T-cell (primary cell): Measurements from ENCODE around the gene CHML. TPM values are rescaled to one million over a fixed set of nuclear protein-coding genes. Genes with fewer than 3 reads are reported as not detected.

Experiments
- ATAC-seq, 4 experiments: fragments of 200-7000 bp in 3 of 4; fragments of 150-1000 bp in 1 of 4; cut with Tn5 transposase; replicated peaks in 1 of 4; 1 replicate in 3 of 4; 2 replicates in 1 of 4; pipeline ENCODE4 v1.10.0; 2021; ENCODE audit warnings: moderate library complexity in 3 of 4, mild to moderate bottlenecking in 2 of 4, moderate number of reproducible peaks in 1 of 4
- CTCF ChIA-PET, 2 donors: fragments of 300-600 bp; sonication (Branson Sonifier 250); formaldehyde crosslinking; loops; one replicate each; lab custom pipeline; 2022; ENCODE audit warnings: antibody characterized with exemption in 2 of 2; lab: Charles Lee
- POLR2A ChIA-PET, 2 donors: fragments of 300-600 bp; sonication (Branson Sonifier 250); formaldehyde crosslinking; loops; one replicate each; lab custom pipeline; 2022; ENCODE audit warnings: antibody characterized with exemption in 2 of 2; lab: Charles Lee
- DNase-seq, 35 experiments: peaks; one replicate each; pipeline versions ENCODE4 v3.0.0 to v3.0.0-alpha.2; 2013 to 2023
- H3K27ac ChIP-seq: one replicate; pipeline ENCODE4 v1.5.1; 2013; ENCODE audit warnings: low read length
- H3K27me3 ChIP-seq, 2 experiments: replicated peaks in 1 of 2; 1 replicate in 1 of 2; 2 replicates in 1 of 2; pipeline versions ENCODE4 v1.6.1 to v1.7.0; 2013; ENCODE audit warnings: low read length in 1 of 2, mixed read lengths in 1 of 2; ENCODE audit not compliant: control insufficient read depth in 2 of 2, insufficient read depth in 2 of 2; ENCODE audit errors: extremely low read depth in 1 of 2
- H3K36me3 ChIP-seq, 2 donors: 1 replicate in 1 of 2; 2 replicates in 1 of 2; pipeline versions ENCODE4 v1.6.1 to v1.7.0; 2013; ENCODE audit warnings: low read length in 1 of 2; ENCODE audit not compliant: control insufficient read depth in 2 of 2, insufficient read depth in 1 of 2; ENCODE audit errors: extremely low read depth in 1 of 2
- H3K4me1 ChIP-seq, 2 experiments: 1 replicate in 1 of 2; 2 replicates in 1 of 2; pipeline versions ENCODE4 v1.6.1 to v1.7.0; 2013; ENCODE audit warnings: low read length in 2 of 2, mixed read lengths in 1 of 2; ENCODE audit not compliant: insufficient read depth in 2 of 2, control insufficient read depth in 1 of 2; ENCODE audit errors: extremely low read depth in 1 of 2
- H3K4me3 ChIP-seq, 2 donors: 1 replicate in 1 of 2; 2 replicates in 1 of 2; pipeline versions ENCODE4 v1.5.1 to v1.7.0; 2013; ENCODE audit warnings: mild to moderate bottlenecking in 2 of 2, low read length in 1 of 2, moderate library complexity in 1 of 2; ENCODE audit not compliant: control insufficient read depth in 1 of 2; ENCODE audit errors: extremely low read depth in 1 of 2
- H3K9me3 ChIP-seq: 2 replicates; pipeline ENCODE4 v1.7.0; 2013
- H3K27ac Mint-ChIP-seq, 2 donors: one replicate each; pipeline ENCODE4 v1.8.0; 2020 to 2021; ENCODE audit warnings: mild to moderate bottlenecking in 2 of 2, mixed read lengths in 2 of 2
- H3K27me3 Mint-ChIP-seq, 2 donors: one replicate each; pipeline ENCODE4 v1.8.0; 2021 to 2022; ENCODE audit warnings: mixed read lengths in 2 of 2
- H3K36me3 Mint-ChIP-seq: one replicate; pipeline ENCODE4 v1.8.0; 2021; ENCODE audit warnings: mixed read lengths
- H3K4me1 Mint-ChIP-seq, 3 donors: one replicate each; pipeline ENCODE4 v1.8.0; 2020 to 2022; ENCODE audit warnings: mixed read lengths in 3 of 3, mild to moderate bottlenecking in 1 of 3
- H3K4me3 Mint-ChIP-seq, 3 donors: one replicate each; pipeline ENCODE4 v1.8.0; 2020 to 2022; ENCODE audit warnings: mild to moderate bottlenecking in 3 of 3, mixed read lengths in 3 of 3, moderate library complexity in 3 of 3
- H3K9me3 Mint-ChIP-seq, 3 donors: one replicate each; pipeline ENCODE4 v1.8.0; 2020 to 2022; ENCODE audit warnings: mixed read lengths in 3 of 3
- WGBS: methylation state at CpG from one replicate; pipeline ENCODE4 v1.1.5; 2013; ENCODE audit warnings: missing lambda C conversion rate; ENCODE audit not compliant: insufficient coverage; 5-methylcytosine and 5-hydroxymethylcytosine counted together
- total RNA-seq, 35 experiments: library from RNA in 6 of 35; stranded (reverse) in 6 of 35; fragments of 120-200 nt in 1 of 35; gene quantifications; one replicate each; pipeline versions ENCODE4 v1.2.1 to v1.2.4 and lab custom pipeline; 2013 to 2026

CHML gene
- total RNA-seq, 5 donors from 2014 or later (not counting 1 experiment from before 2014, with no cell fraction given): 6.5 to 15.8 (median 12.4) TPM

- Histone ChIP-seq H3K36me3 (no peaks in the 10 kb centered on the region), H3K27me3 (no peaks in the 10 kb centered on the region), H3K4me3 (no peak overlapping the region), H3K9me3 (no peaks in the 10 kb centered on the region), H3K4me1 (peaks cover 4 to 18% of the 10 kb centered on the region in 2 experiments), H3K27ac (no peak overlapping the region)
- POLR2A ChIA-PET: no interaction called here
- Mint-ChIP-seq H3K36me3 (peaks cover 29% of the 10 kb centered on the region), H3K4me1 (peaks cover 30 to 50% (median 42%) of the 10 kb centered on the region in 3 donors), H3K27ac (no peak overlapping the region), H3K27me3 (no peaks in the 10 kb centered on the region), H3K4me3 (no peak overlapping the region), H3K9me3 (no peaks in the 10 kb centered on the region)
- DNase-seq (no peak), ATAC-seq (no peak)
- CTCF ChIA-PET: interaction anchor here (0.6 to 2.0 kb wide), 3 partner anchors 22 to 160 kb away, joined by 3 to 9 read pairs (median 4); no protein-coding TSS in a partner anchor
- no CpG with 5 or more reads among the region's 3 CpGs for WGBS
These were observed 7.2 kb downstream of the CHML start for GRCh38 chr1:241632987-241633386.

DNA sequence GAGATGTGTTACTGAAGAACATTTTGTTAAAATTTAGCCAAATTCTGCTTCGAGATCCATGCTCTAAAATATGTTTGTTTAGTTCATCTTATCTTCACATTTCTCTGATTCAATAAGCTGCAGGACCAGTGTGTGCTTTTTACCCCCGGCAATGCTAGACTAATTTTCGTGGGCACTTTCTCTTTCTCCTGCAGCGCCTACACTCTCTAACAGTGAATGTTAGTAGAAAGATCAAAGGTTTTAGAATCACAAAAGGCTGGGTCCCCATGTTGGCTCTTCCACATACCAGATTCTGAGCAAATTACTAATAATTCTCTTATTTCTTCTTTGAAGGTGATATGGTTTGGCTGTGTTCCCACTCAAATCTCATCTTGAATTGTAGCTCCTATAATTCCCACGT, 8.5 kb downstream of the CHML start:
- Histone ChIP-seq H3K9me3 (no peaks in the 10 kb centered on the region), H3K4me1 (peaks cover 7 to 15% of the 10 kb centered on the region in 2 experiments), H3K4me3 (no peak overlapping the region), H3K36me3 (no peaks in the 10 kb centered on the region), H3K27me3 (no peaks in the 10 kb centered on the region), H3K27ac (no peak overlapping the region)
- H3K27me3 Mint-ChIP-seq: no peaks in the 10 kb centered on the region
- ChIA-PET CTCF (interaction anchor here (0.6 to 0.7 kb wide), 2 partner anchors 49 to 101 kb away, joined by 3 to 6 read pairs; no protein-coding TSS in a partner anchor), POLR2A (no interaction called here)
- H3K36me3 Mint-ChIP-seq: peaks cover 26% of the 10 kb centered on the region
- no CpG with 5 or more reads among the region's 5 CpGs for WGBS
- H3K4me3 Mint-ChIP-seq: peak overlapping the region in 2 of 3 donors; percentile 1 to 35
- peak overlapping the region in 1 of 2 donors; percentile 41 for H3K27ac Mint-ChIP-seq
- H3K9me3 Mint-ChIP-seq: no peaks in the 10 kb centered on the region
- no peak for DNase-seq
- H3K4me1 Mint-ChIP-seq: peaks cover 26 to 45% (median 36%) of the 10 kb centered on the region in 3 donors
- ATAC-seq: peak in 1 of 4 experiments; percentile 30

- H3K4me3 ChIP-seq: no peak overlapping the region
- no peaks in the 10 kb centered on the region for H3K27me3 ChIP-seq
- peaks cover 25 to 40% (median 33%) of the 10 kb centered on the region in 3 donors for H3K4me1 Mint-ChIP-seq
- no peaks in the 10 kb centered on the region for H3K9me3 ChIP-seq
- WGBS: no CpG with 5 or more reads among the region's 2 CpGs
- H3K9me3 Mint-ChIP-seq: no peaks in the 10 kb centered on the region
- ChIA-PET CTCF (no interaction called here), POLR2A (no interaction called here)
- H3K27ac ChIP-seq: no peak overlapping the region
- peaks cover 7 to 14% of the 10 kb centered on the region in 2 experiments for H3K4me1 ChIP-seq
- peaks cover 26% of the 10 kb centered on the region for H3K36me3 Mint-ChIP-seq
- no peak for ATAC-seq
- H3K27ac Mint-ChIP-seq: no peak overlapping the region
- H3K4me3 Mint-ChIP-seq: no peak overlapping the region
- H3K36me3 ChIP-seq: no peaks in the 10 kb centered on the region
- H3K27me3 Mint-ChIP-seq: no peaks in the 10 kb centered on the region
- DNase-seq: no peak
These were observed 9.3 kb downstream of the CHML start for GRCh38 chr1:241630899-241631298.

GRCh38 chr1:241630476-241630875, 9.7 kb downstream of the CHML start:
- Mint-ChIP-seq H3K36me3 (peaks cover 23% of the 10 kb centered on the region), H3K27ac (no peak overlapping the region), H3K4me3 (no peak overlapping the region), H3K4me1 (peaks cover 25 to 40% (median 31%) of the 10 kb centered on the region in 3 donors), H3K27me3 (no peaks in the 10 kb centered on the region), H3K9me3 (no peaks in the 10 kb centered on the region)
- no peaks in the 10 kb centered on the region for H3K36me3 ChIP-seq
- ChIA-PET POLR2A (no interaction called here), CTCF (interaction anchor here in 1 of 2 donors (1.0 to 1.9 kb wide), 2 partner anchors 20 to 33 kb away, joined by 3 to 13 read pairs; no protein-coding TSS in a partner anchor)
- H3K4me1 ChIP-seq: peaks cover 7 to 12% of the 10 kb centered on the region in 2 experiments
- no CpG with 5 or more reads among the region's 1 CpG for WGBS
- H3K27me3 ChIP-seq: no peaks in the 10 kb centered on the region
- no peaks in the 10 kb centered on the region for H3K9me3 ChIP-seq
- DNase-seq (no peak), ATAC-seq (no peak)
- no peak overlapping the region for H3K27ac ChIP-seq
- H3K4me3 ChIP-seq: no peak overlapping the region

DNA sequence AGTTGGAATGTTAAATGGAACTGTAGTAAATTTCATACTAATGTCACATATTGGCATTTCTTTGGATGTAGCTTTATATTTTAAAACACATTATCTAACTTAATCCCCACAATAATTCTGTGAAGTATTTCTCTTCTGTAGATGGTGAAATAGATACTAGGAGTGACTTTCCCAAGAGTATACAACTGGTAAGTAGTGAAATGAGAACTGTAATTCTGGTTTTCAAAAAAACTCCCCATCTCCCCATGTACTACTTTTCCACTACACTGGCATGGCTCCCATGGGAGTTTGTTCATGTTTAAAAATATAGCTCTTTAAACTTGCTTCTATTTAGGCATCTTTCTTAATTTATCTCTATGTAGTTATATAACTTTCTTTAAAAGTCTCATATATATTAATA, 10.2 kb downstream of the CHML start:
- Histone ChIP-seq H3K4me1 (peaks cover 7 to 12% of the 10 kb centered on the region in 2 experiments), H3K27me3 (no peaks in the 10 kb centered on the region), H3K4me3 (no peak overlapping the region), H3K36me3 (no peaks in the 10 kb centered on the region), H3K27ac (no peak overlapping the region), H3K9me3 (no peaks in the 10 kb centered on the region)
- Mint-ChIP-seq H3K36me3 (peaks cover 18% of the 10 kb centered on the region), H3K4me1 (peaks cover 24 to 40% (median 26%) of the 10 kb centered on the region in 3 donors), H3K4me3 (no peak overlapping the region), H3K27me3 (no peaks in the 10 kb centered on the region), H3K9me3 (no peaks in the 10 kb centered on the region), H3K27ac (no peak overlapping the region)
- DNase-seq (no peak), ATAC-seq (no peak)
- ChIA-PET CTCF (interaction anchor here in 1 of 2 donors (1.0 to 1.9 kb wide), 2 partner anchors 19 to 33 kb away, joined by 3 to 13 read pairs; no protein-coding TSS in a partner anchor), POLR2A (no interaction called here)

DNA sequence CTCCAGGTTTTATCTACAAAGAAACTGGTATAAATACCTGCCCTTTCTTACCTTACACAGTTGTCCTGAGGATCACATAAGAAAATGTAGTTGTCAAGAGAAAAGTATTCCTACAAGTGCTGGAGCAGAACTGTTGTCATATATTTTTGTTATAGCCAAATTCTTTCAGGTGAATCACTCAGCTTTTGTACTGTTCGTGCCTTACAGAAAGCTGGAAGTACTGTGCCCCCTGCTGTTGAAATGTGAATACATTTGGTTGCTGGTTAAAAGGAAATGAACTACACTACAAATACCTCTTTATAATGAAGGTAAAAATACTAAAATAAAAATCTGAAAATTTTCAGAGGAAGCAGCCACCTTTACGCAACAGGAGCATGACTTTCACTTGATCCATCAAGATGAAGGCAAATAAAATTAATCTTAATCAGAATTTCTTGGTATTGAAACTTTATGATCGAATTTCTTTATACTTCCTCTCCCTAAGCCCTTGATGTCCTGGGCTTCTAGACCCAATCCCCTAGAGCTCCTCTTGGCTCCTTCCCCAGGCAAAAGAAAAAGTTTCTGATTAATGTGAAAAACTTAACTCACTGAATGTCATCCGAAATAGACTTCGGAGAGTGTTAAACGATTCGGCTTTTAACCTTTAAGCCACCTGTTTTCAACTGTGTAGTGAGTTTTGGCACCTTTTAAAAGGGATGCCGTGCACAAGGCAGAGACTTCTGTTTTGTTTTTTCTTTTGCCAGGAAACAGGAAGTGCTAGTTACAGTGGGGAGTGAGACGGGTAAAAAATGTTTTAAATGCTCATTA, 12.5 kb downstream of the CHML start:
- Histone ChIP-seq H3K4me1 (peaks cover 7 to 12% of the 10 kb centered on the region in 2 experiments), H3K36me3 (no peaks in the 10 kb centered on the region), H3K9me3 (no peaks in the 10 kb centered on the region), H3K27me3 (no peaks in the 10 kb centered on the region), H3K27ac (peak overlapping the region; percentile 65), H3K4me3 (peak overlapping the region; percentile 21 to 35)
- no peaks in the 10 kb centered on the region for H3K9me3 Mint-ChIP-seq
- WGBS: 0% methylated on average over 4 of the region's 9 CpGs
- CTCF ChIA-PET: interaction anchor here (0.6 to 2.9 kb wide), 12 partner anchors 10 to 139 kb away, joined by 3 to 65 read pairs (median 4); partner anchors contain the start of genes FH (in 1 of the 2) and KMO (in 1 of the 2)
- POLR2A ChIA-PET: no interaction called here
- H3K27me3 Mint-ChIP-seq: no peaks in the 10 kb centered on the region
- DNase-seq (peak in 27 of 35 experiments; percentile 7 to 80 (median 39)), ATAC-seq (peak; percentile 81 to 90 (median 86))
- peak overlapping the region; percentile 60 to 72 (median 64) for H3K4me3 Mint-ChIP-seq
- H3K27ac Mint-ChIP-seq: peak overlapping the region; percentile 95
- H3K36me3 Mint-ChIP-seq: peaks cover 10% of the 10 kb centered on the region
- H3K4me1 Mint-ChIP-seq: peaks cover 22 to 32% (median 23%) of the 10 kb centered on the region in 3 donors
